K562 (cell line): ENCODE data around the gene GEN1. TPM values are rescaled to one million over a fixed set of nuclear protein-coding genes. Genes with fewer than 3 reads are reported as not detected.
A peak's percentile ranks its signal among the peaks of the same experiment; 100 is the strongest.

Experiments
- ARNT ChIP-seq, 2 experiments: fragments of 450-650 bp; IDR thresholded peaks; 2 replicates each; pipeline ENCODE4 v1.6.1; 2016; ENCODE audit warnings: mild to moderate bottlenecking in 1 of 2
- CREM ChIP-seq: IDR thresholded peaks from 2 replicates; pipeline ENCODE4 v1.6.1; 2014; ENCODE audit warnings: antibody characterized with exemption, low read depth
- FOXP1 ChIP-seq: sonication (generic); formaldehyde crosslinking; IDR thresholded peaks from 2 replicates; pipeline ENCODE4 v1.8.0; 2022; ENCODE audit warnings: mild to moderate bottlenecking, missing genetic modification reagents
- HNRNPK ChIP-seq: fragments of 200-400 bp; formaldehyde crosslinking; IDR thresholded peaks from one replicate; pipeline ENCODE4 v1.6.1; 2018; ENCODE audit warnings: mild to moderate bottlenecking, low read depth, low read length; ENCODE audit not compliant: poor library complexity, severe bottlenecking
- HNRNPL ChIP-seq: fragments of 200-400 bp; formaldehyde crosslinking; IDR thresholded peaks from 2 replicates; pipeline ENCODE4 v1.6.1; 2017; ENCODE audit warnings: low read depth, mild to moderate bottlenecking, low read length
- LARP7 ChIP-seq: fragments of 450-650 bp; IDR thresholded peaks from 2 replicates; pipeline ENCODE4 v1.6.1; 2016
- NFE2 ChIP-seq: IDR thresholded peaks from 2 replicates; pipeline ENCODE4 v1.6.1; 2014; ENCODE audit warnings: antibody characterized with exemption, low read depth
- PHF21A ChIP-seq: fragments of 450-650 bp; IDR thresholded peaks from 2 replicates; pipeline ENCODE4 v1.6.1; 2017; ENCODE audit warnings: low read depth, borderline replicate concordance
- STAT6 ChIP-seq: sonication (generic); formaldehyde crosslinking; IDR thresholded peaks from 2 replicates; pipeline ENCODE4 v1.8.1; 2023; ENCODE audit warnings: mild to moderate bottlenecking, missing genetic modification reagents
- TFAP4 ChIP-seq: sonication (generic); formaldehyde crosslinking; IDR thresholded peaks from 2 replicates; pipeline ENCODE4 v1.8.0; 2022; ENCODE audit warnings: missing genetic modification reagents, mild to moderate bottlenecking, moderate library complexity, borderline replicate concordance
- ZBTB7A ChIP-seq: IDR thresholded peaks from 2 replicates; pipeline ENCODE4 v1.6.1; 2011; ENCODE audit warnings: low read depth, mild to moderate bottlenecking, low read length, moderate library complexity, borderline replicate concordance; ENCODE audit not compliant: control insufficient read depth
- ZFP36 ChIP-seq: fragments of 150-350 bp; IDR thresholded peaks from 2 replicates; pipeline ENCODE4 v1.6.1; 2018; ENCODE audit warnings: low read length, low read depth; ENCODE audit not compliant: partially characterized antibody
- ZNF174 ChIP-seq: fragments of 250-450 bp; sonication (Bioruptor Pico); IDR thresholded peaks from 2 replicates; pipeline ENCODE4 v1.4.0; 2020; ENCODE audit warnings: mild to moderate bottlenecking
- ZNF184 ChIP-seq: sonication (generic); formaldehyde crosslinking; IDR thresholded peaks from 2 replicates; pipeline ENCODE4 v1.5.0; 2020; ENCODE audit warnings: missing genetic modification reagents
- ZNF518B ChIP-seq: fragments of 250-450 bp; sonication (Bioruptor Pico); IDR thresholded peaks from 2 replicates; pipeline ENCODE4 v1.5.0; 2021; ENCODE audit warnings: mild to moderate bottlenecking, moderate library complexity
- ZNF77 ChIP-seq: fragments of 250-450 bp; sonication (Bioruptor Pico); IDR thresholded peaks from 2 replicates; pipeline ENCODE4 v1.5.0; 2020
- ZNF778 ChIP-seq: fragments of 450-650 bp; formaldehyde crosslinking; IDR thresholded peaks from 2 replicates; pipeline ENCODE4 v1.4.0; 2020; ENCODE audit warnings: mild to moderate bottlenecking, moderate library complexity
- polyA plus RNA-seq, 8 experiments: library from polyadenylated mRNA; depleted of rRNA in 4 of 8; stranded (reverse) in 5 of 8; unstranded in 3 of 8; fragments of >200 nt; fragmentation: Nextera tagmentation in 2 of 8; fragmentation: Illumina TruSeq in 1 of 8; extraction: Ambion mirVana in 2 of 8; extraction: Trizol in 1 of 8; gene quantifications; 2 replicates each; pipeline versions ENCODE4 v1.2.1 to v1.2.3, GENCODE V29; 2011 to 2014; ENCODE audit warnings: inconsistent platforms in 1 of 8, missing spikeins in 1 of 8
- total RNA-seq, 7 experiments: library from RNA; depleted of rRNA in 6 of 7; stranded (reverse); fragments of >200 nt in 6 of 7; fragmentation: Illumina TruSeq in 2 of 7; extraction: Trizol in 2 of 7; gene quantifications; 2 replicates each; pipeline versions ENCODE4 v1.2.1 to v1.2.3, GENCODE V29; 2011 to 2021; ENCODE audit warnings: low replicate concordance in 1 of 7
- TF ChIP-seq, protein P1 (sequence below): fragments of 450-650 bp; conservative IDR thresholded peaks from 2 replicates; pipeline ENCODE4 v1.6.1; 2016; ENCODE audit warnings: missing genetic modification characterization, low read depth, mild to moderate bottlenecking, control low read depth, missing compliant biosample characterization
- TF ChIP-seq, protein P2 (sequence below): fragments of 250-450 bp; sonication (Bioruptor Pico); IDR thresholded peaks from 2 replicates; pipeline ENCODE4 v1.5.0; 2022; ENCODE audit warnings: mild to moderate bottlenecking

The GEN1 gene
- total and polyA plus RNA-seq, 9 of the 15 experiments (the other 6 are each of a cell fraction or from before 2014, with no cell fraction given) = 8.6 to 39.7 (median 24.5) TPM

- TF ChIP-seq LARP7 (no peak), FOXP1 (CRISPR knock-in tag) (no peak), ZNF778 (no peak), CREM (0 out of 2 replicates have a peak, but pooled peaks have one; percentile 38), ZNF77 (CRISPR knock-in tag) (no peak), ZFP36 (no peak), STAT6 (CRISPR knock-in tag) (no peak), ZNF174 (CRISPR knock-in tag) (no peak), ZBTB7A (no peak), NFE2 (peak; percentile 23; the same call in 1 of the 2 replicates), HNRNPK (no peak), HNRNPL (no peak), ZNF184 (CRISPR knock-in tag) (no peak), ZNF518B (no peak), ARNT (IDR thresholded peaks at IDR 0.05) (no peak), TFAP4 (CRISPR knock-in tag) (peak; percentile 72), PHF21A (no peak)
- TF ChIP-seq, protein P1, sequence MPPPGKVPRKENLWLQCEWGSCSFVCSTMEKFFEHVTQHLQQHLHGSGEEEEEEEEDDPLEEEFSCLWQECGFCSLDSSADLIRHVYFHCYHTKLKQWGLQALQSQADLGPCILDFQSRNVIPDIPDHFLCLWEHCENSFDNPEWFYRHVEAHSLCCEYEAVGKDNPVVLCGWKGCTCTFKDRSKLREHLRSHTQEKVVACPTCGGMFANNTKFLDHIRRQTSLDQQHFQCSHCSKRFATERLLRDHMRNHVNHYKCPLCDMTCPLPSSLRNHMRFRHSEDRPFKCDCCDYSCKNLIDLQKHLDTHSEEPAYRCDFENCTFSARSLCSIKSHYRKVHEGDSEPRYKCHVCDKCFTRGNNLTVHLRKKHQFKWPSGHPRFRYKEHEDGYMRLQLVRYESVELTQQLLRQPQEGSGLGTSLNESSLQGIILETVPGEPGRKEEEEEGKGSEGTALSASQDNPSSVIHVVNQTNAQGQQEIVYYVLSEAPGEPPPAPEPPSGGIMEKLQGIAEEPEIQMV (tag) = no peak
- TF ChIP-seq, protein P2, sequence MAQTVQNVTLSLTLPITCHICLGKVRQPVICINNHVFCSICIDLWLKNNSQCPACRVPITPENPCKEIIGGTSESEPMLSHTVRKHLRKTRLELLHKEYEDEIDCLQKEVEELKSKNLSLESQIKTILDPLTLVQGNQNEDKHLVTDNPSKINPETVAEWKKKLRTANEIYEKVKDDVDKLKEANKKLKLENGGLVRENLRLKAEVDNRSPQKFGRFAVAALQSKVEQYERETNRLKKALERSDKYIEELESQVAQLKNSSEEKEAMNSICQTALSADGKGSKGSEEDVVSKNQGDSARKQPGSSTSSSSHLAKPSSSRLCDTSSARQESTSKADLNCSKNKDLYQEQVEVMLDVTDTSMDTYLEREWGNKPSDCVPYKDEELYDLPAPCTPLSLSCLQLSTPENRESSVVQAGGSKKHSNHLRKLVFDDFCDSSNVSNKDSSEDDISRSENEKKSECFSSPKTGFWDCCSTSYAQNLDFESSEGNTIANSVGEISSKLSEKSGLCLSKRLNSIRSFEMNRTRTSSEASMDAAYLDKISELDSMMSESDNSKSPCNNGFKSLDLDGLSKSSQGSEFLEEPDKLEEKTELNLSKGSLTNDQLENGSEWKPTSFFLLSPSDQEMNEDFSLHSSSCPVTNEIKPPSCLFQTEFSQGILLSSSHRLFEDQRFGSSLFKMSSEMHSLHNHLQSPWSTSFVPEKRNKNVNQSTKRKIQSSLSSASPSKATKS = no peak
Observed at GRCh38 chr2:17717666-17718065, 36.3 kb upstream of the GEN1 start (continued).
